ENCODE measurements around the gene LGI4.

LGI4 gene

GRCh38 chr19:35085947-35086346, 48.9 kb downstream of the LGI4 start:
- DNase-seq (ENCODE audit: low spot score) = peak; percentile 69

- no peak for DNase-seq (ENCODE audit: low spot score)
Measured at GRCh38 chr19:35084509-35084762, 50.4 kb downstream of the LGI4 start.

GRCh38 chr19:35083691-35084508, 51.0 kb downstream of the LGI4 start:
- no peak for DNase-seq (ENCODE audit: low spot score)

- no peak for DNase-seq (ENCODE audit: low spot score)
Measured at GRCh38 chr19:35081201-35081600, 53.7 kb downstream of the LGI4 start.

GRCh38 chr19:35080613-35081170, 54.2 kb downstream of the LGI4 start:
- DNase-seq (ENCODE audit: low spot score) = no peak

GRCh38 chr19:35079826-35080225, 55.0 kb downstream of the LGI4 start:
- no peak for DNase-seq (ENCODE audit: low spot score)

GRCh38 chr19:35077411-35078223, 57.2 kb downstream of the LGI4 start:
- DNase-seq (ENCODE audit: low spot score) = no peak

GRCh38 chr19:35076657-35077056, 58.2 kb downstream of the LGI4 start:
- DNase-seq (ENCODE audit: low spot score) = peak; percentile 20

GRCh38 chr19:35076026-35076370, 58.9 kb downstream of the LGI4 start:
- DNase-seq (ENCODE audit: low spot score) = no peak

GRCh38 chr19:35075202-35076025, 59.4 kb downstream of the LGI4 start:
- no peak for DNase-seq (ENCODE audit: low spot score)

Data from NAMALWA (cell line).